Pancreas (tissue), 10 donors: ENCODE data around the gene CLEC17A. TPM values are rescaled to one million over a fixed set of nuclear protein-coding genes. Genes with fewer than 3 reads are reported as not detected.

Experiments
- ATAC-seq, 4 donors: fragments of 200-7000 bp; cut with Tn5 transposase; one replicate each; pipeline versions ENCODE4 v1.8.0 to v1.9.1; 2020; ENCODE audit warnings: mild to moderate bottlenecking in 4 of 4, moderate library complexity in 4 of 4
- DNase-seq, 6 donors: peaks; one replicate each; pipeline ENCODE4 v3.0.0-alpha.2; 2020
- FAIRE-seq: peaks from 2 replicates; lab custom pipeline; 2012; peaks lifted over from hg19 to GRCh38; lab: Jason Lieb, UNC
- H3K27ac ChIP-seq, 4 donors: fragments of 200-600 bp; sonication (generic); 1 replicate in 3 of 4; 2 replicates in 1 of 4; pipeline versions ENCODE4 v1.5.0 to v1.8.0; 2020
- H3K27me3 ChIP-seq, 4 donors: fragments of 200-600 bp; one replicate each; pipeline ENCODE4 v1.8.0; 2021
- H3K36me3 ChIP-seq, 3 donors: fragments of 200-600 bp; sonication (generic) in 1 of 3; one replicate each; pipeline versions ENCODE4 v1.5.0 to v1.8.0; 2020 to 2021
- H3K4me1 ChIP-seq, 3 donors: fragments of 200-600 bp; one replicate each; pipeline ENCODE4 v1.8.0; 2021
- H3K4me3 ChIP-seq, 4 donors: fragments of 200-600 bp; sonication (generic) in 2 of 4; one replicate each; pipeline versions ENCODE4 v1.5.0 to v1.8.0; 2020 to 2021
- H3K9me3 ChIP-seq, 4 donors: fragments of 200-600 bp; one replicate each; pipeline ENCODE4 v1.8.0; 2021
- CTCF ChIP-seq, 4 donors: fragments of 200-600 bp; sonication (generic) in 3 of 4; IDR thresholded peaks; one replicate each; pipeline versions ENCODE4 v1.5.0 to v1.8.0; 2021; ENCODE audit warnings: antibody characterized with exemption in 4 of 4
- WGBS, 2 donors: extraction: QIAGEN DNeasy Blood & Tissue Kit; methylation state at CpG; one replicate each; pipeline ENCODE4 v1.1.7; 2013; 5-methylcytosine and 5-hydroxymethylcytosine counted together
- intact Hi-C, 3 donors: fragments of 100-400 bp; cut with DNase I; formaldehyde crosslinking; loops; one replicate each; pipeline versions ENCODE4 v1.11.1 to v1.14.2; 2022
- polyA plus RNA-seq, 2 donors: library from polyadenylated mRNA; stranded (reverse); fragments of 200-250 nt; gene quantifications; one replicate each; pipeline ENCODE4 v1.2.3, GENCODE V29; 2013
- total RNA-seq, 6 donors: library from RNA; stranded (reverse); fragmentation: NEBNext Ultra II Directional in 4 of 6; extraction: Animal tissue kit (Norgen Biotek cat#: 25700) in 4 of 6; gene quantifications; one replicate each; pipeline versions ENCODE4 v1.2.1 to v1.2.4, GENCODE V29; 2021 to 2023
- donor health status: healthy with polysubstance abuse.
- donor health status: DM: no; HTN: no; CAD: no; lungs with moderate emphysema.
- donor health status: DM: no; HTN: no; CAD: no.
- donor health status: control.
- donor health status: control.
- donor health status: Bipolar disorder and iron deficiency.
- donor health status: DM: yes; HTN: yes; CAD: no.
- donor health status: DM: no; HTN: no; CAD: no.
- donor health status: DM: no; HTN: no; CAD: no.
- donor health status: DM: yes; HTN: yes; CAD: no.

The CLEC17A gene
- total and polyA plus RNA-seq, 8 donors: 0.09 to 0.15 (median 0.12) TPM; not detected in 4

- no peak overlapping the region for H3K4me3 ChIP-seq
- ATAC-seq: no peak
- H3K9me3 ChIP-seq: no peaks in the 10 kb centered on the region
- no peak overlapping the region for H3K27ac ChIP-seq
- intact Hi-C loops: no loop called here
- no peaks in the 10 kb centered on the region for H3K4me1 ChIP-seq
- no peak for DNase-seq
- no peak for FAIRE-seq
- H3K36me3 ChIP-seq: no peaks in the 10 kb centered on the region
- 49 to 53% methylated on average over 6 of the region's 6 CpGs for WGBS, 2 donors
- TF ChIP-seq CTCF (IDR thresholded peaks at IDR 0.05): no peak
- no peaks in the 10 kb centered on the region for H3K27me3 ChIP-seq
These were observed 77.1 kb downstream of the CLEC17A start for GRCh38 chr19:14659874-14660489.

- intact Hi-C loops: no loop called here
- 64 to 70% methylated on average over 12 of the region's 12 CpGs for WGBS, 2 donors
- peak in 2 of 4 donors; percentile 51 to 67 for ATAC-seq
- TF ChIP-seq CTCF (IDR thresholded peaks at IDR 0.05): no peak
- no peaks in the 10 kb centered on the region for H3K9me3 ChIP-seq
- no peak overlapping the region for H3K27ac ChIP-seq
- H3K36me3 ChIP-seq: no peaks in the 10 kb centered on the region
- no peak overlapping the region for H3K4me3 ChIP-seq
- DNase-seq: peak in 1 of 6 donors; percentile 15
- no peaks in the 10 kb centered on the region for H3K4me1 ChIP-seq
- FAIRE-seq: no peak
- no peaks in the 10 kb centered on the region for H3K27me3 ChIP-seq
These were observed 78.6 kb downstream of the CLEC17A start for GRCh38 chr19:14661372-14661924.

Other genes with a start within 250 kb of the CLEC17A start
- 10 to 100 TPM; 23.0 to 37.7 (median 31.2) TPM for gene ADGRE5, start 201.6 kb upstream of the CLEC17A start, total RNA-seq
- gene ADGRE5, start 201.6 kb upstream of the CLEC17A start, polyA plus RNA-seq: 10 to 100 TPM; 14.0 to 19.5 TPM
- 10 to 100 TPM in 5 of 6 donors, 1 to 10 TPM in 1; 9.3 to 25.7 (median 16.7) TPM for gene DDX39A, start 163.7 kb upstream of the CLEC17A start, total RNA-seq
- 10 to 100 TPM; 80.0 to 86.6 TPM for gene DDX39A, start 163.7 kb upstream of the CLEC17A start, polyA plus RNA-seq
- 10 to 100 TPM; 55.5 to 91.5 (median 75.0) TPM for gene PKN1, start 149.8 kb upstream of the CLEC17A start, total RNA-seq
- gene PKN1, start 149.8 kb upstream of the CLEC17A start, polyA plus RNA-seq: 10 to 100 TPM; 50.5 to 58.0 TPM
- gene PTGER1, start 107.7 kb upstream of the CLEC17A start, total RNA-seq: under 1 TPM in 5 of 6 donors, not detected in 1; 0.12 to 0.58 (median 0.22) TPM
- under 1 TPM; 0.31 to 0.61 TPM for gene PTGER1, start 107.7 kb upstream of the CLEC17A start, polyA plus RNA-seq
- gene GIPC1, start 87.0 kb upstream of the CLEC17A start, total RNA-seq: 10 to 100 TPM; 19.0 to 34.0 (median 22.4) TPM
- gene GIPC1, start 87.0 kb upstream of the CLEC17A start, polyA plus RNA-seq: 10 to 100 TPM; 53.0 to 53.1 TPM
- gene DNAJB1, start 64.7 kb upstream of the CLEC17A start, total RNA-seq: 10 to 100 TPM; 22.7 to 63.0 (median 29.3) TPM
- 10 to 100 TPM; 22.4 to 39.6 TPM for gene DNAJB1, start 64.7 kb upstream of the CLEC17A start, polyA plus RNA-seq
- gene TECR, start 53.5 kb upstream of the CLEC17A start, total RNA-seq: 10 to 100 TPM; 41.8 to 68.5 (median 50.8) TPM
- 100 to 1,000 TPM; 115 to 129 TPM for gene TECR, start 53.5 kb upstream of the CLEC17A start, polyA plus RNA-seq
- 10 to 100 TPM; 62.5 to 80.9 (median 71.7) TPM for gene NDUFB7, start 11.0 kb upstream of the CLEC17A start, total RNA-seq
- gene NDUFB7, start 11.0 kb upstream of the CLEC17A start, polyA plus RNA-seq: 100 to 1,000 TPM; 247 to 270 TPM
- gene ADGRE3, start 91.8 kb downstream of the CLEC17A start, total RNA-seq: under 1 TPM in 2 of 6 donors, not detected in 4; 0.41 to 0.83 TPM
- not detected for gene ADGRE3, start 91.8 kb downstream of the CLEC17A start, polyA plus RNA-seq
- 1 to 10 TPM; 5.4 to 9.9 (median 7.6) TPM for gene ZNF333, start 107.0 kb downstream of the CLEC17A start, total RNA-seq
- 10 to 100 TPM; 10.4 to 14.4 TPM for gene ZNF333, start 107.0 kb downstream of the CLEC17A start, polyA plus RNA-seq
- gene ADGRE2, start 195.5 kb downstream of the CLEC17A start, total RNA-seq: 1 to 10 TPM in 2 of 6 donors, under 1 TPM in 4; 0.31 to 4.5 (median 0.83) TPM
- gene ADGRE2, start 195.5 kb downstream of the CLEC17A start, polyA plus RNA-seq: under 1 TPM; 0.31 to 0.65 TPM